Chondrocyte (in vitro differentiated cells): ENCODE data around the gene ATP11A. TPM values are rescaled to one million over a fixed set of nuclear protein-coding genes. Genes with fewer than 3 reads are reported as not detected.
"Not testable (repeated sequence)": the region's sequence is repeated elsewhere in the genome, so short reads cannot be mapped to it uniquely, and the experiment has no call there.

Experiments
- DNase-seq: peaks from one replicate; pipeline ENCODE4 v3.0.0; 2021; ENCODE audit warnings: mixed read lengths, low spot score
- H3K27ac Mint-ChIP-seq: one replicate; pipeline ENCODE4 v1.8.0; 2021; ENCODE audit warnings: mild to moderate bottlenecking, moderate library complexity, mixed read lengths; ENCODE audit not compliant: unreplicated experiment
- H3K27me3 Mint-ChIP-seq: 2 replicates; pipeline ENCODE4 v1.8.0; 2021; ENCODE audit warnings: low read depth, mixed read lengths
- H3K36me3 Mint-ChIP-seq: 2 replicates; pipeline ENCODE4 v1.8.0; 2021; ENCODE audit warnings: low read depth, mixed read lengths
- H3K4me1 Mint-ChIP-seq: 2 replicates; pipeline ENCODE4 v1.8.0; 2021; ENCODE audit warnings: low read depth, mild to moderate bottlenecking, mixed read lengths
- H3K4me3 Mint-ChIP-seq: one replicate; pipeline ENCODE4 v1.8.0; 2021; ENCODE audit warnings: mild to moderate bottlenecking, moderate library complexity, mixed read lengths; ENCODE audit not compliant: unreplicated experiment
- H3K9me3 Mint-ChIP-seq: 2 replicates; pipeline ENCODE4 v1.8.0; 2021; ENCODE audit warnings: low read depth, mixed read lengths
- total RNA-seq: library from RNA; stranded (reverse); gene quantifications from 3 replicates; pipeline ENCODE4 v1.2.1, GENCODE V29; 2021
- TF ChIP-seq, protein P1 (sequence below): fragments of 200-600 bp; sonication (generic); IDR thresholded peaks from 2 replicates; pipeline ENCODE4 v1.5.0; 2021; ENCODE audit warnings: antibody characterized with exemption, mild to moderate bottlenecking, moderate library complexity

Gene ATP11A
- total RNA-seq, 1 donor from 2014 or later: 13.1 TPM

DNA sequence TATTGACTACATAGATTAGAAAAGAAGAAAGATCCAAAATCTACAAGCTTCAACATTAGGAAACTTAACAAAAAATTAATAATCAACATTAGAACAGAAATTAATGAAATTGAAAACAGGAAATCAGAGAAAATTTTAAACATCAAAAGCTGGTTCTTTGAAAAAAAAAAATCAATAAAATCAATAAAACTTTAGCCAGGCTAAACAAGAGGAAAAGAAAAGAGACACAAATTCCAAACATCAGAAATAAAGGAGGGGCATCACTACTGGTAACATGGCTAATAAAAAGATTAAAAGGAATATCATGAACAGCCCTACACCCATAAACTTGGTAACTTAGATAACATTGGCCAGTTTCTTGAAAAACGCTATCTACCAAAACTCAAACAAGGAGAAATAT, 110.2 kb downstream of the ATP11A start:
- Mint-ChIP-seq H3K27me3 (no peaks in the 10 kb centered on the region), H3K9me3 (peaks cover 21% of the 10 kb centered on the region), H3K4me1 (no peaks in the 10 kb centered on the region), H3K27ac (no peak overlapping the region), H3K36me3 (peaks cover 16% of the 10 kb centered on the region), H3K4me3 (no peak overlapping the region)
- no peak for DNase-seq
- TF ChIP-seq, protein P1, sequence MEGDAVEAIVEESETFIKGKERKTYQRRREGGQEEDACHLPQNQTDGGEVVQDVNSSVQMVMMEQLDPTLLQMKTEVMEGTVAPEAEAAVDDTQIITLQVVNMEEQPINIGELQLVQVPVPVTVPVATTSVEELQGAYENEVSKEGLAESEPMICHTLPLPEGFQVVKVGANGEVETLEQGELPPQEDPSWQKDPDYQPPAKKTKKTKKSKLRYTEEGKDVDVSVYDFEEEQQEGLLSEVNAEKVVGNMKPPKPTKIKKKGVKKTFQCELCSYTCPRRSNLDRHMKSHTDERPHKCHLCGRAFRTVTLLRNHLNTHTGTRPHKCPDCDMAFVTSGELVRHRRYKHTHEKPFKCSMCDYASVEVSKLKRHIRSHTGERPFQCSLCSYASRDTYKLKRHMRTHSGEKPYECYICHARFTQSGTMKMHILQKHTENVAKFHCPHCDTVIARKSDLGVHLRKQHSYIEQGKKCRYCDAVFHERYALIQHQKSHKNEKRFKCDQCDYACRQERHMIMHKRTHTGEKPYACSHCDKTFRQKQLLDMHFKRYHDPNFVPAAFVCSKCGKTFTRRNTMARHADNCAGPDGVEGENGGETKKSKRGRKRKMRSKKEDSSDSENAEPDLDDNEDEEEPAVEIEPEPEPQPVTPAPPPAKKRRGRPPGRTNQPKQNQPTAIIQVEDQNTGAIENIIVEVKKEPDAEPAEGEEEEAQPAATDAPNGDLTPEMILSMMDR: no peak

DNA sequence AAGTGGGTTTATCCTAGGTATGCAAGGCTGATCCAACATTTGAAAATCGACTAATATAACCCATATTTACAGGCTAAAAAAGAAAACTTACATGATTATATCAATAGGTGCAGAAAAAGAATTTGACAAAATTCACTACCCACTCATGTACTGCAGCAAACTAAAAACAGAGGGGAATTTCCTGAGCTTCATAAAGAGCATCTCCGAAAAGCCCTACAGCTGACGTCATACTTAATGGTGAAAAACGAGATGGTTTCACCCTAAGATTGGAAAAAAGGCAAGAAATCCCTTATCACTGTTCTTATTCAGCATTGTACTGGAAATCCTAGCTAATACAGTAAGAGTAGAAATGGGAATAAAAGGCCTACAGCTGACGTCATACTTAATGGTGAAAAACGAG, 111.0 kb downstream of the ATP11A start:
- DNase-seq, H3K27ac Mint-ChIP-seq, H3K4me1 Mint-ChIP-seq, H3K27me3 Mint-ChIP-seq, H3K4me3 Mint-ChIP-seq: not testable (repeated sequence)
- Mint-ChIP-seq H3K36me3 (peaks cover 16% of the 10 kb centered on the region), H3K9me3 (peaks cover 21% of the 10 kb centered on the region)

DNA sequence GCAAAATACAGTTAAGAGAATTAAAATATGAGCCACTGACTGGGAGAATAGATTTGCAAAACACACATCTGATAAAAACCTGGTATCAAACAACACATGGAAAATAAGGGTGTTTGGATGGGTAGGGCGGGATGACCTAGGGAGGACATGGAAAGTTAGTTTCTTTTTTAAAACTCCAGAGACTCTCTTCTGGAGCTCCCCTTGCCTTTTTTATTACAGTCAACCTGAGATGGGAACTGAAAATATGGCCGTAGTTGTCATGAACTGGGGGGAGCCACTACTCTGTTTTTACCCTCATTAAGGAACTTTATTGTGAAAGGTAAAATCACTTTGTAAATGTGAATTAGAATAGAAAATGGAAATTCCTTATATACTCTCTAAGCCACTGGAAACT, 113.0 kb downstream of the ATP11A start:
- DNase-seq: no peak
- Mint-ChIP-seq H3K4me1 (no peaks in the 10 kb centered on the region), H3K9me3 (peaks cover 21% of the 10 kb centered on the region), H3K36me3 (peaks cover 20% of the 10 kb centered on the region), H3K4me3 (no peak overlapping the region), H3K27ac (no peak overlapping the region), H3K27me3 (no peaks in the 10 kb centered on the region)
- TF ChIP-seq, protein P1: no peak

DNA sequence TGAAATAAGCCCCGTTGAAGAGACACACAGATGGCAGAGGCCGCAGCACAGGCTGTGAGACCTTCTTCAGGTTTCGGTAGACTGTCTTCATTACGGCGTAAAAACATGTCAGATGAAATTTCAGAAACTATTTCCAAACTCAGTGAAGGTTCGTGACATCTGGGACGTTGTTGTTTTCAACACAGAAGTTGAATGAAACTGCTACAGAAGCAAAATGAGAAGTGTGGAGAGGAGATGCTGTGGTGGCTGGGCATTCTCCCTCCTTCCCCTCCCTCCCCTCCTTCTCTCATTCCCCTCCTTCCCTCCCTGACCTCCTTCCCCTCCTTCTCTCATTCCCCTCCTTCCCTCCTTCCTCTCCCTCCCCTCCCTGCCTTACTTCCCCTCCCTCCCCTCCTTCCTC, 113.6 kb downstream of the ATP11A start:
- H3K27ac Mint-ChIP-seq: no peak overlapping the region
- peaks cover 21% of the 10 kb centered on the region for H3K9me3 Mint-ChIP-seq
- no peak overlapping the region for H3K4me3 Mint-ChIP-seq
- H3K36me3 Mint-ChIP-seq: peaks cover 20% of the 10 kb centered on the region
- H3K4me1 Mint-ChIP-seq: no peaks in the 10 kb centered on the region
- no peak for DNase-seq
- no peaks in the 10 kb centered on the region for H3K27me3 Mint-ChIP-seq
- TF ChIP-seq, protein P1: no peak

DNA sequence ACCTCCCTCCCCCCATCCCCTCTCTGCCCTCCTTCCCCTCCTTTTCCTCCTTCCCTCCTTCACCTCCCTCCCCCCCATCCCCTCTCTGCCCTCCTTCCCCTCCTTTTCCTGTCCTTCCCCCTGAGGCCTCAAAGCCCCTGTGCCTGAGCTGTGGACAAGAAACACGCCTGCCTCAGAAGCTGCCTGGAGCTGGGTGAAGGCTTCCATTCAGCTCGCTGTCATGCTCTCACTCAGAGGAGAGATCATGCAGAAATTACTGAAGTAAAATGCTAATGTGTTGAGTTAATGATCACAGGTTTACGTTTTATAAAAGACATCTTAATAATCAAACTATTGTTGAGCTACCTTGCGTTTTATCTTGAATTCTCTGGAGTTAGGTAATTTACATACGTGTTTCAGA, 114.5 kb downstream of the ATP11A start:
- TF ChIP-seq, protein P1: no peak

More for the DNA sequence above, 114.5 kb downstream of the ATP11A start:
- H3K27me3 Mint-ChIP-seq: no peaks in the 10 kb centered on the region
- H3K27ac Mint-ChIP-seq: no peak overlapping the region
- peaks cover 13% of the 10 kb centered on the region for H3K9me3 Mint-ChIP-seq
- DNase-seq: no peak
- H3K4me3 Mint-ChIP-seq: no peak overlapping the region
- no peaks in the 10 kb centered on the region for H3K4me1 Mint-ChIP-seq
- peaks cover 14% of the 10 kb centered on the region for H3K36me3 Mint-ChIP-seq
